ENCODE results near the gene ITGB1BP1. TPM values are rescaled to one million over a fixed set of nuclear protein-coding genes. Genes with fewer than 3 reads are reported as not detected.

ITGB1BP1 gene
- total and polyA plus RNA-seq, 10 of the 15 experiments (the other 5 are each of a cell fraction or from before 2014, with no cell fraction given): 50.2 to 273 (median 97.2) TPM

GRCh38 chr2:9374071-9374730 lies 49.1 kb downstream of the ITGB1BP1 start:
- in situ Hi-C loops (cut with MboI): loop anchor here (5.0 kb wide), 1 partner anchor 232 kb away; no protein-coding TSS in a partner anchor
- H3K27me3 ChIP-seq (replicated peaks in 1 of 2; ENCODE audit: control insufficient read depth in 2 of 2, insufficient read depth in 2 of 2, low read length in 1 of 2): peaks cover 0 to 2% of the 10 kb centered on the region in 2 experiments; a peak in 2 of 4 replicates
- 60% methylated on average over 18 of the region's 18 CpGs for WGBS (ENCODE audit: insufficient coverage, insufficient replicate concordance, low lambda C conversion rate, missing lambda C conversion rate)
- H3K36me3 ChIP-seq (ENCODE audit: control insufficient read depth in 2 of 2, insufficient read depth in 2 of 2, low read length in 1 of 2): no peaks in the 10 kb centered on the region
- H3K4me1 ChIP-seq (ENCODE audit: control insufficient read depth, insufficient read depth, low read length): no peaks in the 10 kb centered on the region
- ChIA-PET POLR2A (no interaction called here), CTCF (interaction anchor here (1.8 kb wide), 1 partner anchor 231 kb away, joined by 6 read pairs; no protein-coding TSS in a partner anchor), SMC1A (ENCODE audit: uncharacterized antibody, unreplicated experiment) (interaction anchor here (0.6 kb wide), 1 partner anchor 644 kb away, joined by 3 read pairs; no protein-coding TSS in a partner anchor), RAD21 (ENCODE audit: unreplicated experiment) (interaction anchor here (0.9 kb wide), 1 partner anchor 20 kb away, joined by 3 read pairs; no protein-coding TSS in a partner anchor)
- no peak for FAIRE-seq
- no peak for DNase-seq (ENCODE audit: low read depth, low spot score)
- no peak overlapping the region for H3K4me3 ChIP-seq
- H3K27ac ChIP-seq (ENCODE audit: control insufficient read depth, insufficient read depth): no peak overlapping the region
- no peaks in the 10 kb centered on the region for H3K79me2 ChIP-seq (ENCODE audit: control insufficient read depth, insufficient read depth, low read length)
- no peaks in the 10 kb centered on the region for H3K9me3 ChIP-seq (replicated peaks; ENCODE audit: control insufficient read depth, insufficient read depth, low read length)
- no peak overlapping the region for H2AFZ ChIP-seq (ENCODE audit: control insufficient read depth, low read depth, low read length)
- no TSS peak for BruUV-seq (replicated peaks)
- intact Hi-C loops (cut with micrococcal nuclease; ENCODE audit: unreplicated experiment): no loop called here
- H3K4me2 ChIP-seq (ENCODE audit: control insufficient read depth, insufficient read depth): no peak overlapping the region
- H3K9ac ChIP-seq (ENCODE audit: control insufficient read depth, insufficient read depth, low read length): no peak overlapping the region
- no peak for TF ChIP-seq ELK1 (IDR thresholded peaks at IDR 0.05; ENCODE audit: low read depth, low read length)
- TF ChIP-seq BCLAF1 (IDR thresholded peaks at IDR 0.05): no peak
- TF ChIP-seq SMAD1 (IDR thresholded peaks at IDR 0.05; ENCODE audit: low read depth, partially characterized antibody): no peak
- no peak for TF ChIP-seq BCL11A (IDR thresholded peaks at IDR 0.05; ENCODE audit: low read depth, low read length)
- TF ChIP-seq SREBF2 (IDR thresholded peaks at IDR 0.05; ENCODE audit: low read length): no peak
- no peak for TF ChIP-seq REST (IDR thresholded peaks at IDR 0.05; ENCODE audit: low read depth, low read length)
- no peak for TF ChIP-seq BHLHE40 (IDR thresholded peaks at IDR 0.05; ENCODE audit: borderline replicate concordance in 1 of 2, low read depth in 2 of 2, low read length in 1 of 2)
- TF ChIP-seq ESRRA (IDR thresholded peaks at IDR 0.05; ENCODE audit: low read length): no peak
- TF ChIP-seq EED (IDR thresholded peaks at IDR 0.05; ENCODE audit: low read depth): no peak
- TF ChIP-seq ZNF384 (IDR thresholded peaks at IDR 0.05; ENCODE audit: borderline replicate concordance, low read depth, low read length): no peak
- no peak for TF ChIP-seq SKIL (IDR thresholded peaks at IDR 0.05; ENCODE audit: low read depth, poor library complexity, severe bottlenecking)
- no peak for TF ChIP-seq TAF1 (IDR thresholded peaks at IDR 0.05; ENCODE audit: borderline replicate concordance, low read depth, low read length)
- TF ChIP-seq ZNF622 (IDR thresholded peaks at IDR 0.05): no peak
- TF ChIP-seq YBX1 (IDR thresholded peaks at IDR 0.05): no peak
- no peaks in the 10 kb centered on the region for H4K20me1 ChIP-seq (ENCODE audit: control insufficient read depth, insufficient read depth)
- ATAC-seq: no peak

Data from GM12878 (cell line).